WTC11 (cell line): ENCODE measurements around the gene GPER1. TPM values are rescaled to one million over a fixed set of nuclear protein-coding genes. Genes with fewer than 3 reads are reported as not detected.

Experiments used
- ATAC-seq: fragments of 200-7000 bp; cut with Tn5 transposase; 2 replicates; pipeline ENCODE4 v1.10.0; 2021; ENCODE audit warnings: mild to moderate bottlenecking, moderate library complexity
- CTCF ChIA-PET: fragments of 300-600 bp; sonication (Branson Sonifier 250); formaldehyde crosslinking; loops from one replicate; lab custom pipeline; 2021; ENCODE audit warnings: antibody characterized with exemption; lab: Charles Lee
- POLR2A ChIA-PET: fragments of 350-600 bp; sonication (Branson Sonifier 250); formaldehyde crosslinking; loops from one replicate; lab custom pipeline; 2021; ENCODE audit warnings: antibody characterized with exemption; lab: Charles Lee
- DNase-seq: peaks from one replicate; pipeline ENCODE4 v3.0.0; 2021; ENCODE audit warnings: low spot score
- H3K27ac Mint-ChIP-seq: 2 replicates; pipeline ENCODE4 v1.8.0; 2021; ENCODE audit warnings: mixed read lengths
- H3K27me3 Mint-ChIP-seq: 2 replicates; pipeline ENCODE4 v1.8.0; 2021; ENCODE audit warnings: low read depth, mild to moderate bottlenecking, moderate library complexity, mixed read lengths
- H3K36me3 Mint-ChIP-seq: 2 replicates; pipeline ENCODE4 v1.8.0; 2021; ENCODE audit warnings: mixed read lengths
- H3K4me1 Mint-ChIP-seq: 2 replicates; pipeline ENCODE4 v1.8.0; 2022; ENCODE audit warnings: mixed read lengths
- H3K4me3 Mint-ChIP-seq: 2 replicates; pipeline ENCODE4 v1.8.0; 2021; ENCODE audit warnings: mild to moderate bottlenecking, moderate library complexity, mixed read lengths
- H3K9me3 Mint-ChIP-seq: 2 replicates; pipeline ENCODE4 v1.8.0; 2021; ENCODE audit warnings: mixed read lengths
- ATF6 ChIP-seq: sonication (generic); formaldehyde crosslinking; IDR thresholded peaks from 2 replicates; pipeline ENCODE4 v1.8.1; 2023; ENCODE audit warnings: mild to moderate bottlenecking, missing genetic modification reagents
- E2F5 ChIP-seq: sonication (generic); formaldehyde crosslinking; IDR thresholded peaks from 2 replicates; pipeline ENCODE4 v1.8.1; 2022; ENCODE audit warnings: mild to moderate bottlenecking, moderate library complexity, missing genetic modification reagents
- ELF4 ChIP-seq: sonication (generic); formaldehyde crosslinking; IDR thresholded peaks from 2 replicates; pipeline ENCODE4 v1.8.1; 2022; ENCODE audit warnings: low read depth, mild to moderate bottlenecking, moderate library complexity, missing genetic modification reagents
- ETV6 ChIP-seq: sonication (generic); formaldehyde crosslinking; IDR thresholded peaks from 2 replicates; pipeline ENCODE4 v1.8.1; 2022; ENCODE audit warnings: mild to moderate bottlenecking, missing genetic modification reagents
- FOXP1 ChIP-seq: sonication (generic); formaldehyde crosslinking; IDR thresholded peaks from 2 replicates; pipeline ENCODE4 v1.8.0; 2022; ENCODE audit warnings: missing genetic modification reagents, mild to moderate bottlenecking, moderate library complexity, borderline replicate concordance
- GRHL2 ChIP-seq: fragments of 250-450 bp; sonication (Bioruptor Pico); IDR thresholded peaks from 2 replicates; pipeline ENCODE4 v1.8.0; 2022; ENCODE audit warnings: mild to moderate bottlenecking, moderate library complexity; ENCODE audit not compliant: insufficient replicate concordance, severe bottlenecking
- HMGXB4 ChIP-seq: sonication (generic); formaldehyde crosslinking; IDR thresholded peaks from 2 replicates; pipeline ENCODE4 v1.8.1; 2023; ENCODE audit warnings: mild to moderate bottlenecking, moderate library complexity, missing genetic modification reagents
- NFE2L1 ChIP-seq: sonication (generic); formaldehyde crosslinking; IDR thresholded peaks from 2 replicates; pipeline ENCODE4 v1.8.1; 2023; ENCODE audit warnings: missing genetic modification reagents
- NFYB ChIP-seq: sonication (generic); formaldehyde crosslinking; conservative IDR thresholded peaks from 2 replicates; pipeline ENCODE4 v1.8.0; 2022; ENCODE audit warnings: low read depth, missing genetic modification reagents
- OVOL2 ChIP-seq: fragments of 250-450 bp; sonication (Bioruptor Pico); IDR thresholded peaks from 2 replicates; pipeline ENCODE4 v1.9.0; 2021; ENCODE audit warnings: mild to moderate bottlenecking, borderline replicate concordance
- SP1 ChIP-seq: sonication (generic); formaldehyde crosslinking; conservative IDR thresholded peaks from 2 replicates; pipeline ENCODE4 v1.8.1; 2022; ENCODE audit warnings: missing genetic modification reagents
- ZNF423 ChIP-seq: fragments of 250-450 bp; sonication (Bioruptor Pico); IDR thresholded peaks from 2 replicates; pipeline ENCODE4 v2.1.2; 2022; ENCODE audit warnings: mild to moderate bottlenecking, moderate library complexity
- ZNF532 ChIP-seq: fragments of 250-450 bp; sonication (Bioruptor Pico); IDR thresholded peaks from 2 replicates; pipeline ENCODE4 v1.9.0; 2021; ENCODE audit warnings: mild to moderate bottlenecking, borderline replicate concordance
- total RNA-seq: library from RNA; stranded (reverse); gene quantifications from 3 replicates; pipeline ENCODE4 v1.2.3, GENCODE V29; 2021
- TF ChIP-seq, protein P1 (sequence below): sonication (generic); formaldehyde crosslinking; IDR thresholded peaks from 2 replicates; pipeline ENCODE4 v1.8.0; 2022; ENCODE audit warnings: mild to moderate bottlenecking, missing genetic modification reagents
- TF ChIP-seq, protein P2 (sequence below): sonication (generic); formaldehyde crosslinking; IDR thresholded peaks from 2 replicates; pipeline ENCODE4 v1.8.0; 2022; ENCODE audit warnings: mild to moderate bottlenecking, missing genetic modification reagents
- TF ChIP-seq, protein P3 (sequence below): fragments of 200-600 bp; IDR thresholded peaks from 2 replicates; pipeline ENCODE4 v1.8.0; 2022; ENCODE audit warnings: antibody characterized with exemption

Gene GPER1
- total RNA-seq, 1 experiment from 2014 or later, result 0.28 TPM

GRCh38 chr7:1085910-1086421 is 1.9 kb upstream of the GPER1 start (continued):
- TF ChIP-seq, protein P1, sequence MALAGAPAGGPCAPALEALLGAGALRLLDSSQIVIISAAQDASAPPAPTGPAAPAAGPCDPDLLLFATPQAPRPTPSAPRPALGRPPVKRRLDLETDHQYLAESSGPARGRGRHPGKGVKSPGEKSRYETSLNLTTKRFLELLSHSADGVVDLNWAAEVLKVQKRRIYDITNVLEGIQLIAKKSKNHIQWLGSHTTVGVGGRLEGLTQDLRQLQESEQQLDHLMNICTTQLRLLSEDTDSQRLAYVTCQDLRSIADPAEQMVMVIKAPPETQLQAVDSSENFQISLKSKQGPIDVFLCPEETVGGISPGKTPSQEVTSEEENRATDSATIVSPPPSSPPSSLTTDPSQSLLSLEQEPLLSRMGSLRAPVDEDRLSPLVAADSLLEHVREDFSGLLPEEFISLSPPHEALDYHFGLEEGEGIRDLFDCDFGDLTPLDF (CRISPR knock-in tag), result no peak
- TF ChIP-seq SP1 (CRISPR knock-in tag) (no peak), NFE2L1 (CRISPR knock-in tag) (no peak), E2F5 (CRISPR knock-in tag) (no peak), ATF6 (CRISPR knock-in tag) (no peak), ZNF532 (CRISPR knock-in tag) (no peak), ELF4 (CRISPR knock-in tag) (no peak), ZNF423 (no peak), HMGXB4 (CRISPR knock-in tag) (no peak), GRHL2 (no peak)
- TF ChIP-seq, protein P2, sequence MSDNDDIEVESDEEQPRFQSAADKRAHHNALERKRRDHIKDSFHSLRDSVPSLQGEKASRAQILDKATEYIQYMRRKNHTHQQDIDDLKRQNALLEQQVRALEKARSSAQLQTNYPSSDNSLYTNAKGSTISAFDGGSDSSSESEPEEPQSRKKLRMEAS, result no peak
- TF ChIP-seq, all 79 proteins: peak for 0

GRCh38 chr7:1086588-1087464 is 1.1 kb upstream of the GPER1 start:
- peak overlapping the region; percentile 63 for H3K4me3 Mint-ChIP-seq
- POLR2A ChIA-PET, result no interaction called here
- CTCF ChIA-PET, result interaction anchor here (0.7 to 2.6 kb wide), 23 partner anchors 8 to 96 kb away, joined by 3 to 19 read pairs (median 4); partner anchors contain the start of gene GPR146
- no peaks in the 10 kb centered on the region for H3K9me3 Mint-ChIP-seq
- peaks cover 1% of the 10 kb centered on the region; the same call in 1 of the 2 replicates for H3K36me3 Mint-ChIP-seq
- TF ChIP-seq OVOL2 (CRISPR knock-in tag) (no peak), ETV6 (CRISPR knock-in tag) (0 out of 2 replicates have a peak, but pooled peaks have one; percentile 33), NFYB (CRISPR knock-in tag) (no peak), HMGXB4 (CRISPR knock-in tag) (peak; percentile 90), FOXP1 (CRISPR knock-in tag) (0 out of 2 replicates have a peak, but pooled peaks have one; percentile 15)
- TF ChIP-seq, protein P3, sequence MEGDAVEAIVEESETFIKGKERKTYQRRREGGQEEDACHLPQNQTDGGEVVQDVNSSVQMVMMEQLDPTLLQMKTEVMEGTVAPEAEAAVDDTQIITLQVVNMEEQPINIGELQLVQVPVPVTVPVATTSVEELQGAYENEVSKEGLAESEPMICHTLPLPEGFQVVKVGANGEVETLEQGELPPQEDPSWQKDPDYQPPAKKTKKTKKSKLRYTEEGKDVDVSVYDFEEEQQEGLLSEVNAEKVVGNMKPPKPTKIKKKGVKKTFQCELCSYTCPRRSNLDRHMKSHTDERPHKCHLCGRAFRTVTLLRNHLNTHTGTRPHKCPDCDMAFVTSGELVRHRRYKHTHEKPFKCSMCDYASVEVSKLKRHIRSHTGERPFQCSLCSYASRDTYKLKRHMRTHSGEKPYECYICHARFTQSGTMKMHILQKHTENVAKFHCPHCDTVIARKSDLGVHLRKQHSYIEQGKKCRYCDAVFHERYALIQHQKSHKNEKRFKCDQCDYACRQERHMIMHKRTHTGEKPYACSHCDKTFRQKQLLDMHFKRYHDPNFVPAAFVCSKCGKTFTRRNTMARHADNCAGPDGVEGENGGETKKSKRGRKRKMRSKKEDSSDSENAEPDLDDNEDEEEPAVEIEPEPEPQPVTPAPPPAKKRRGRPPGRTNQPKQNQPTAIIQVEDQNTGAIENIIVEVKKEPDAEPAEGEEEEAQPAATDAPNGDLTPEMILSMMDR, result peak; percentile 91
- TF ChIP-seq, protein P2, result peak; percentile 46; the same call in 1 of the 2 replicates
- ATAC-seq (peak; percentile 89), DNase-seq (peak; percentile 88)
- H3K27ac Mint-ChIP-seq, result no peak overlapping the region
- no peaks in the 10 kb centered on the region for H3K27me3 Mint-ChIP-seq
- peaks cover 20% of the 10 kb centered on the region for H3K4me1 Mint-ChIP-seq
